Tibial nerve (tissue), 3 donors: ENCODE data around the gene LYPD5.

Experiments used
- CTCF ChIP-seq, 5 experiments: fragments of 200-600 bp in 3 of 5; fragments of 450-650 bp in 2 of 5; sonication (generic) in 3 of 5; IDR thresholded peaks; one replicate each; pipeline ENCODE4 v1.5.1; 2016 to 2019; ENCODE audit warnings: antibody characterized with exemption in 5 of 5, mild to moderate bottlenecking in 3 of 5, moderate library complexity in 2 of 5
- POLR2A ChIP-seq, 2 donors: fragments of 450-650 bp; IDR thresholded peaks; one replicate each; pipeline ENCODE4 v1.6.1; 2017; ENCODE audit warnings: antibody characterized with exemption in 2 of 2, mild to moderate bottlenecking in 2 of 2, moderate library complexity in 2 of 2

GRCh38 chr19:43769256-43769655 lies 33.0 kb downstream of the LYPD5 start:
- no peak for TF ChIP-seq CTCF (IDR thresholded peaks at IDR 0.05)
- no peak for TF ChIP-seq POLR2A (IDR thresholded peaks at IDR 0.05)
